A549 (cell line): Measurements from ENCODE around the gene SLC6A20. TPM values are rescaled to one million over a fixed set of nuclear protein-coding genes. Genes with fewer than 3 reads are reported as not detected.

Experiments
- ATAC-seq, 2 experiments: fragments of 200-7000 bp in 1 of 2; fragments of >200 bp in 1 of 2; cut with Nextera tagmentation in 1 of 2; cut with Tn5 transposase in 1 of 2; 3 replicates each; pipeline versions ENCODE4 v1.8.0 to v1.9.1; 2018 to 2020; ENCODE audit warnings: mild to moderate bottlenecking in 1 of 2, moderate library complexity in 1 of 2
- CTCF ChIA-PET: fragments of 300-600 bp; sonication (Branson Sonifier 250); formaldehyde crosslinking; extraction: SDS; loops from one replicate; lab custom pipeline; 2021; ENCODE audit warnings: antibody characterized with exemption, inconsistent platforms; lab: Yijun Ruan, JAX
- POLR2A ChIA-PET: fragments of 350-600 bp; formaldehyde crosslinking; extraction: SDS; loops from one replicate; lab custom pipeline; 2021; ENCODE audit warnings: antibody characterized with exemption, inconsistent platforms; lab: Yijun Ruan, JAX
- DNase-seq, 2 experiments: peaks; one replicate each; pipeline versions ENCODE4 v3.0.0 to v3.0.0-alpha.2; 2011 to 2016; ENCODE audit warnings: low read depth in 1 of 2, low spot score in 1 of 2
- FAIRE-seq: peaks from 2 replicates; lab custom pipeline; 2011; peaks lifted over from hg19 to GRCh38; lab: Jason Lieb, UNC
- H3K27ac ChIP-seq, 2 experiments: fragments of >200 bp; sonication (Bioruptor Twin); formaldehyde crosslinking; 3 replicates each; pipeline ENCODE4 v1.5.1; 2016 to 2017
- H3K4me1 ChIP-seq: fragments of >200 bp; sonication (Bioruptor Twin); formaldehyde crosslinking; 3 replicates; pipeline ENCODE4 v1.6.1; 2016
- H3K4me2 ChIP-seq: fragments of >200 bp; sonication (Bioruptor Twin); formaldehyde crosslinking; 3 replicates; pipeline ENCODE4 v1.6.1; 2016
- H3K4me3 ChIP-seq: fragments of >200 bp; sonication (Bioruptor Twin); formaldehyde crosslinking; 3 replicates; pipeline ENCODE4 v1.5.1; 2016
- H3K9me3 ChIP-seq: fragments of >200 bp; sonication (Bioruptor Twin); formaldehyde crosslinking; 3 replicates; pipeline ENCODE4 v1.6.1; 2016
- ATOH8 ChIP-seq: fragments of 250-450 bp; sonication (Bioruptor Pico); IDR thresholded peaks from 2 replicates; pipeline ENCODE4 v1.5.0; 2020; ENCODE audit warnings: low read depth, mild to moderate bottlenecking, moderate library complexity
- BCL3 ChIP-seq: fragments of >200 bp; sonication (Bioruptor Twin); formaldehyde crosslinking; IDR thresholded peaks from 3 replicates; pipeline ENCODE4 v1.6.1; 2016
- CBX8 ChIP-seq: fragments of 200-600 bp; sonication (generic); IDR thresholded peaks from 2 replicates; pipeline ENCODE4 v1.6.1; 2016
- CTCF ChIP-seq: fragments of >200 bp; sonication (Bioruptor Twin); formaldehyde crosslinking; IDR thresholded peaks from 3 replicates; pipeline ENCODE4 v1.5.1; 2016
- E2F6 ChIP-seq: IDR thresholded peaks from 2 replicates; pipeline ENCODE4 v1.6.1; 2012; ENCODE audit warnings: low read depth, borderline replicate concordance
- ELK1 ChIP-seq: fragments of 150-350 bp; IDR thresholded peaks from 2 replicates; pipeline ENCODE4 v1.6.1; 2014; ENCODE audit warnings: low read depth, mild to moderate bottlenecking, low read length
- HEYL ChIP-seq: fragments of 250-450 bp; sonication (Bioruptor Pico); IDR thresholded peaks from 2 replicates; pipeline ENCODE4 v1.8.0; 2021; ENCODE audit warnings: mild to moderate bottlenecking, moderate library complexity
- HMGXB4 ChIP-seq: fragments of 250-450 bp; sonication (Bioruptor Pico); IDR thresholded peaks from 2 replicates; pipeline ENCODE4 v1.5.0; 2021; ENCODE audit warnings: mild to moderate bottlenecking, moderate library complexity, borderline replicate concordance
- HOXB13 ChIP-seq: fragments of 250-450 bp; sonication (Bioruptor Pico); IDR thresholded peaks from 2 replicates; pipeline ENCODE4 v1.5.0; 2020; ENCODE audit warnings: low read depth, mild to moderate bottlenecking, moderate library complexity
- JUN ChIP-seq, 2 experiments: fragments of >200 bp; sonication (Bioruptor Twin); formaldehyde crosslinking; IDR thresholded peaks; 2 replicates in 1 of 2; 3 replicates in 1 of 2; pipeline ENCODE4 v1.6.1; 2016 to 2017
- NFE2L2 ChIP-seq: fragments of 150-350 bp; conservative IDR thresholded peaks from 2 replicates; pipeline ENCODE4 v1.6.1; 2014; ENCODE audit warnings: low read length
- PBX3 ChIP-seq: IDR thresholded peaks from 2 replicates; pipeline ENCODE4 v1.6.1; 2012
- PHF8 ChIP-seq: fragments of 200-600 bp; sonication (generic); IDR thresholded peaks from 2 replicates; pipeline ENCODE4 v1.6.1; 2016; ENCODE audit warnings: low read depth, mild to moderate bottlenecking, antibody characterized with exemption, moderate library complexity, borderline replicate concordance
- POLR2A ChIP-seq: IDR thresholded peaks from 2 replicates; pipeline ENCODE4 v1.6.1; 2012; ENCODE audit warnings: mild to moderate bottlenecking, low read length
- RCOR1 ChIP-seq: fragments of 150-350 bp; IDR thresholded peaks from 2 replicates; pipeline ENCODE4 v1.6.1; 2014; ENCODE audit warnings: antibody characterized with exemption, low read length, low read depth
- RFX5 ChIP-seq: fragments of 450-650 bp; IDR thresholded peaks from 2 replicates; pipeline ENCODE4 v1.7.1; 2014; ENCODE audit warnings: antibody characterized with exemption, mild to moderate bottlenecking, moderate library complexity
- TFCP2L1 ChIP-seq: fragments of 250-450 bp; sonication (Bioruptor Pico); IDR thresholded peaks from 2 replicates; pipeline ENCODE4 v1.5.0; 2021; ENCODE audit warnings: mild to moderate bottlenecking
- TP53 ChIP-seq: fragments of 250-450 bp; sonication (Bioruptor Pico); IDR thresholded peaks from 2 replicates; pipeline ENCODE4 v1.5.0; 2021; ENCODE audit warnings: mild to moderate bottlenecking, moderate library complexity
- ZFP36 ChIP-seq: fragments of 450-650 bp; IDR thresholded peaks from 2 replicates; pipeline ENCODE4 v1.6.1; 2014; ENCODE audit warnings: borderline replicate concordance; ENCODE audit not compliant: partially characterized antibody
- ZSCAN20 ChIP-seq: fragments of 250-450 bp; sonication (Bioruptor Pico); IDR thresholded peaks from 2 replicates; pipeline ENCODE4 v1.8.0; 2022; ENCODE audit warnings: mild to moderate bottlenecking, moderate library complexity
- WGBS: methylation state at CpG from one replicate; pipeline ENCODE4 v1.1.6; 2017; ENCODE audit errors: missing lambda C conversion rate; 5-methylcytosine and 5-hydroxymethylcytosine counted together
- polyA plus RNA-seq, 4 experiments: library from polyadenylated mRNA; depleted of rRNA in 3 of 4; stranded (reverse); fragments of >200 nt; fragmentation: RNase III in 1 of 4; extraction: RNeasy Plus Mini Kit Qiagen cat#74134 plus additional on column Dnase treatment in 1 of 4; gene quantifications; 2 replicates in 3 of 4; 3 replicates in 1 of 4; pipeline ENCODE4 v1.2.3, GENCODE V29; 2011 to 2017

The SLC6A20 gene
- polyA plus RNA-seq, 2 of the 4 experiments (the other 2 are of a cell fraction), result not detected

- Histone ChIP-seq H3K4me1 (no peaks in the 10 kb centered on the region), H3K4me3 (no peak overlapping the region), H3K9me3 (no peaks in the 10 kb centered on the region), H3K4me2 (no peak overlapping the region), H3K27ac (no peak overlapping the region)
- 76% methylated on average over 3 of the region's 3 CpGs for WGBS
- TF ChIP-seq CBX8 (no peak), HMGXB4 (no peak), RFX5 (no peak), HOXB13 (no peak), PHF8 (no peak), CTCF (no peak), E2F6 (no peak), ZFP36 (no peak), RCOR1 (no peak), POLR2A (no peak), HEYL (CRISPR knock-in tag) (no peak), TP53 (CRISPR knock-in tag) (no peak), NFE2L2 (no peak), ELK1 (no peak), TFCP2L1 (no peak), ZSCAN20 (CRISPR knock-in tag) (no peak), JUN (IDR thresholded peaks at IDR 0.05) (no peak), PBX3 (no peak), ATOH8 (CRISPR knock-in tag) (no peak), BCL3 (no peak)
- DNase-seq (no peak), ATAC-seq (no peak), FAIRE-seq (no peak)
- POLR2A ChIA-PET, result no interaction called here
- CTCF ChIA-PET, result interaction anchor here (1.9 kb wide), 1 partner anchor 46 kb away, joined by 4 read pairs; no protein-coding TSS in a partner anchor
These were observed 10.8 kb upstream of the SLC6A20 start for GRCh38 chr3:45807133-45807532.
